ENCODE data around the gene PNMA6E.

DNA sequence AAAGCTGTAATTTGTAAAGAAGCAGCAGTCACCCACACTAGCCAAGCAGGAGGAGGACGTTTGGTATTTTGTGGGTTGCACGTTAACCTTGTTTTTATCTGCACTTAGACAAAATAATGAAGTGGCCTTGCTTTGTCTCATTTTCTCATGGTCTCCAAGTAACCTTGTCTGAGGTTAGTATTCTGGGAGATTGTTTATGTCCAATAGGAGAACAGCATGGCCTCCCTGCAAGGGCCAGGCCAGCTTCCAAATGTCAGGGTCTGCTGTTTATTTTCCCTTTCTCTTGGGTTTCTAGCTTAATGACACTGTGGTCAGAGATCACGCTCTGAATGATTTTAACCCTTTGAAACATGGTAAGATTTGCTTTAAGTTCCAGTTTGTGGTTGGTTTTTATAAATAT lies 29.9 kb downstream of the PNMA6E start:
- no peak for TF ChIP-seq POLR2A (IDR thresholded peaks at IDR 0.05)
- TF ChIP-seq, protein P1, sequence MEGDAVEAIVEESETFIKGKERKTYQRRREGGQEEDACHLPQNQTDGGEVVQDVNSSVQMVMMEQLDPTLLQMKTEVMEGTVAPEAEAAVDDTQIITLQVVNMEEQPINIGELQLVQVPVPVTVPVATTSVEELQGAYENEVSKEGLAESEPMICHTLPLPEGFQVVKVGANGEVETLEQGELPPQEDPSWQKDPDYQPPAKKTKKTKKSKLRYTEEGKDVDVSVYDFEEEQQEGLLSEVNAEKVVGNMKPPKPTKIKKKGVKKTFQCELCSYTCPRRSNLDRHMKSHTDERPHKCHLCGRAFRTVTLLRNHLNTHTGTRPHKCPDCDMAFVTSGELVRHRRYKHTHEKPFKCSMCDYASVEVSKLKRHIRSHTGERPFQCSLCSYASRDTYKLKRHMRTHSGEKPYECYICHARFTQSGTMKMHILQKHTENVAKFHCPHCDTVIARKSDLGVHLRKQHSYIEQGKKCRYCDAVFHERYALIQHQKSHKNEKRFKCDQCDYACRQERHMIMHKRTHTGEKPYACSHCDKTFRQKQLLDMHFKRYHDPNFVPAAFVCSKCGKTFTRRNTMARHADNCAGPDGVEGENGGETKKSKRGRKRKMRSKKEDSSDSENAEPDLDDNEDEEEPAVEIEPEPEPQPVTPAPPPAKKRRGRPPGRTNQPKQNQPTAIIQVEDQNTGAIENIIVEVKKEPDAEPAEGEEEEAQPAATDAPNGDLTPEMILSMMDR (IDR thresholded peaks at IDR 0.05): no peak

All from prostate gland (tissue), 2 donors.